ENCODE measurements around the gene CCNL2.
"Not testable (repeated sequence)": the region's sequence is repeated elsewhere in the genome, so short reads cannot be mapped to it uniquely, and the experiment has no call there.

CCNL2 gene

GRCh38 chr1:1431845-1432273 lies 32.7 kb upstream of the CCNL2 start:
- DNase-seq = no peak

GRCh38 chr1:1430992-1431844 lies 32.1 kb upstream of the CCNL2 start:
- no peak for DNase-seq

GRCh38 chr1:1430114-1430982 lies 31.2 kb upstream of the CCNL2 start:
- no peak for DNase-seq

- no peak for DNase-seq
Measured at GRCh38 chr1:1429671-1430073, 30.5 kb upstream of the CCNL2 start.

GRCh38 chr1:1428967-1429366 lies 29.8 kb upstream of the CCNL2 start:
- DNase-seq = not testable (repeated sequence)

- DNase-seq = no peak
Measured at GRCh38 chr1:1428174-1428573, 29.0 kb upstream of the CCNL2 start.

- DNase-seq = no peak
Measured at GRCh38 chr1:1427820-1428148, 28.6 kb upstream of the CCNL2 start.

- no peak for DNase-seq
Measured at GRCh38 chr1:1427106-1427819, 28.1 kb upstream of the CCNL2 start.

GRCh38 chr1:1426496-1427105 lies 27.5 kb upstream of the CCNL2 start:
- DNase-seq = no peak

- no peak for DNase-seq
Measured at GRCh38 chr1:1425753-1426495, 26.8 kb upstream of the CCNL2 start.

- DNase-seq = no peak
Measured at GRCh38 chr1:1425426-1425752, 26.3 kb upstream of the CCNL2 start.

GRCh38 chr1:1424707-1425106 lies 25.6 kb upstream of the CCNL2 start:
- DNase-seq = no peak

- DNase-seq = no peak
Measured at GRCh38 chr1:1423245-1423597, 24.1 kb upstream of the CCNL2 start.

- no peak for DNase-seq
Measured at GRCh38 chr1:1422465-1423244, 23.5 kb upstream of the CCNL2 start.

GRCh38 chr1:1421907-1422464 lies 22.9 kb upstream of the CCNL2 start:
- DNase-seq = no peak

GRCh38 chr1:1421147-1421906 lies 22.2 kb upstream of the CCNL2 start, which contains the start of gene ANKRD65:
TSS of gene ANKRD65 (minus strand) at chr1:1421276. CDS start at chr1:1421005, 271 bp downstream.
- DNase-seq = peak; percentile 64

GRCh38 chr1:1420654-1421141 lies 21.6 kb upstream of the CCNL2 start:
- no peak for DNase-seq

GRCh38 chr1:1419813-1420653 lies 20.9 kb upstream of the CCNL2 start:
- DNase-seq = no peak

GRCh38 chr1:1419363-1419812 lies 20.3 kb upstream of the CCNL2 start:
- no peak for DNase-seq
